GM10266 (cell line): ENCODE measurements around the gene PTPN18.

Experiments used
- DNase-seq: peaks from one replicate; pipeline ENCODE4 v3.0.0; 2012; ENCODE audit errors: extremely low spot score
- CTCF ChIP-seq: IDR thresholded peaks from 2 replicates; pipeline ENCODE4 v1.5.1; 2012; ENCODE audit warnings: mild to moderate bottlenecking, low read depth; ENCODE audit not compliant: control insufficient read depth, insufficient read depth; ENCODE audit errors: missing control alignments

Gene PTPN18

GRCh38 chr2:130347220-130347925, 8.5 kb upstream of the PTPN18 start:
- TF ChIP-seq CTCF = no peak
- no peak for DNase-seq

GRCh38 chr2:130349174-130349573, 6.7 kb upstream of the PTPN18 start:
- DNase-seq = no peak
- no peak for TF ChIP-seq CTCF

- no peak for TF ChIP-seq CTCF
- no peak for DNase-seq
Measured at GRCh38 chr2:130351711-130352110, 4.1 kb upstream of the PTPN18 start.

- DNase-seq = no peak
- no peak for TF ChIP-seq CTCF
Measured at GRCh38 chr2:130352237-130352636, 3.6 kb upstream of the PTPN18 start.

- no peak for TF ChIP-seq CTCF
- no peak for DNase-seq
Measured at GRCh38 chr2:130353291-130354138, 2.3 kb upstream of the PTPN18 start.

- TF ChIP-seq CTCF = no peak
- DNase-seq = no peak
Measured at GRCh38 chr2:130354139-130354428, 1.8 kb upstream of the PTPN18 start.

GRCh38 chr2:130355172-130355577, 681 bp upstream of the PTPN18 start:
- TF ChIP-seq CTCF = no peak
- no peak for DNase-seq
